H9 (cell line): ENCODE measurements around the gene CXorf58. TPM values are rescaled to one million over a fixed set of nuclear protein-coding genes. Genes with fewer than 3 reads are reported as not detected.
A peak's percentile ranks its signal among the peaks of the same experiment; 100 is the strongest.

Source experiments
- DNase-seq: peaks from one replicate; pipeline ENCODE4 v3.0.0-alpha.2; 2017
- H2AFZ ChIP-seq: one replicate; pipeline ENCODE4 v1.6.1; 2013; ENCODE audit warnings: mild to moderate bottlenecking, low read length, control low read depth, moderate library complexity
- H2AK5ac ChIP-seq: 2 replicates; pipeline ENCODE4 v1.6.1; 2013; ENCODE audit warnings: low read length, control low read depth, mixed read lengths; ENCODE audit not compliant: insufficient read length
- H2BK120ac ChIP-seq: one replicate; pipeline ENCODE4 v1.6.1; 2013; ENCODE audit warnings: low read depth, mild to moderate bottlenecking, low read length, control low read depth, inconsistent platforms; ENCODE audit not compliant: poor library complexity, severe bottlenecking
- H2BK12ac ChIP-seq: 2 replicates; pipeline ENCODE4 v1.6.1; 2013; ENCODE audit warnings: low read length, control low read depth, mixed read lengths, low read depth; ENCODE audit not compliant: insufficient read length
- H2BK15ac ChIP-seq: 2 replicates; pipeline ENCODE4 v1.6.1; 2013; ENCODE audit warnings: low read depth, low read length, control low read depth
- H2BK20ac ChIP-seq: one replicate; pipeline ENCODE4 v1.6.1; 2013; ENCODE audit warnings: low read depth, mild to moderate bottlenecking, low read length, control low read depth, inconsistent platforms; ENCODE audit not compliant: poor library complexity, severe bottlenecking
- H2BK5ac ChIP-seq: 2 replicates; pipeline ENCODE4 v1.6.1; 2013; ENCODE audit warnings: low read length, control low read depth, mixed read lengths; ENCODE audit not compliant: insufficient read length
- H3K14ac ChIP-seq: 2 replicates; pipeline ENCODE4 v1.6.1; 2013; ENCODE audit warnings: low read length, control low read depth; ENCODE audit not compliant: insufficient read depth
- H3K18ac ChIP-seq: 2 replicates; pipeline ENCODE4 v1.6.1; 2013; ENCODE audit warnings: low read depth, mild to moderate bottlenecking, mixed read lengths, low read length, control low read depth; ENCODE audit not compliant: insufficient read length
- H3K23ac ChIP-seq: 2 replicates; pipeline ENCODE4 v1.6.1; 2013; ENCODE audit warnings: low read length, control low read depth, mixed read lengths, low read depth; ENCODE audit not compliant: insufficient read length
- H3K23me2 ChIP-seq: 2 replicates; pipeline ENCODE4 v1.6.1; 2013; ENCODE audit warnings: low read depth, mild to moderate bottlenecking, mixed read lengths, low read length, control low read depth; ENCODE audit not compliant: insufficient read length, poor library complexity, severe bottlenecking
- H3K27ac ChIP-seq: 2 replicates; pipeline ENCODE4 v1.5.1; 2013; ENCODE audit warnings: low read length, control low read depth, mixed read lengths, low read depth; ENCODE audit not compliant: insufficient read length
- H3K27me3 ChIP-seq: 2 replicates; pipeline ENCODE4 v1.6.1; 2013; ENCODE audit warnings: low read length, control low read depth, inconsistent platforms; ENCODE audit not compliant: insufficient read depth
- H3K4ac ChIP-seq: 2 replicates; pipeline ENCODE4 v1.6.1; 2013; ENCODE audit warnings: low read depth, mild to moderate bottlenecking, control low read depth, inconsistent platforms, low read length, moderate library complexity
- H3K4me1 ChIP-seq: 2 replicates; pipeline ENCODE4 v1.6.1; 2013; ENCODE audit warnings: low read length, control low read depth, inconsistent platforms; ENCODE audit not compliant: insufficient read depth
- H3K4me2 ChIP-seq: 2 replicates; pipeline ENCODE4 v1.6.1; 2013; ENCODE audit warnings: low read length, control low read depth, mixed read lengths; ENCODE audit not compliant: insufficient read length, insufficient read depth
- H3K56ac ChIP-seq: 2 replicates; pipeline ENCODE4 v1.6.1; 2013; ENCODE audit warnings: low read depth, mild to moderate bottlenecking, mixed read lengths, low read length, control low read depth; ENCODE audit not compliant: insufficient read length
- H3K79me1 ChIP-seq: 2 replicates; pipeline ENCODE4 v1.6.1; 2013; ENCODE audit warnings: low read depth, mild to moderate bottlenecking, moderate library complexity, low read length, control low read depth, inconsistent platforms; ENCODE audit not compliant: insufficient read depth, poor library complexity, severe bottlenecking
- H3K79me2 ChIP-seq: 2 replicates; pipeline ENCODE4 v1.6.1; 2013; ENCODE audit warnings: low read length, control low read depth, inconsistent platforms; ENCODE audit not compliant: insufficient read depth
- H3K9ac ChIP-seq: 2 replicates; pipeline ENCODE4 v1.6.1; 2013; ENCODE audit warnings: low read length, control low read depth, mixed read lengths; ENCODE audit not compliant: insufficient read length; ENCODE audit errors: extremely low read depth
- H3K9me3 ChIP-seq: one replicate; pipeline ENCODE4 v1.6.1; 2013; ENCODE audit warnings: low read depth, low read length, inconsistent platforms; ENCODE audit not compliant: control insufficient read depth
- H3T11ph ChIP-seq: one replicate; pipeline ENCODE4 v1.6.1; 2013; ENCODE audit warnings: mild to moderate bottlenecking, low read length, control low read depth, inconsistent platforms
- H4K20me1 ChIP-seq: one replicate; pipeline ENCODE4 v1.6.1; 2013; ENCODE audit not compliant: control insufficient read depth, insufficient read length, insufficient read depth
- H4K5ac ChIP-seq: 2 replicates; pipeline ENCODE4 v1.6.1; 2013; ENCODE audit warnings: low read depth, mild to moderate bottlenecking, mixed read lengths, low read length, control low read depth; ENCODE audit not compliant: insufficient read length
- H4K8ac ChIP-seq: replicated peaks from 2 replicates; pipeline ENCODE4 v1.6.1; 2013; ENCODE audit warnings: low read length, control low read depth, mixed read lengths, low read depth; ENCODE audit not compliant: insufficient read length
- H4K91ac ChIP-seq: 2 replicates; pipeline ENCODE4 v1.6.1; 2013; ENCODE audit warnings: low read depth, mild to moderate bottlenecking, moderate library complexity, mixed read lengths, low read length, control low read depth; ENCODE audit not compliant: insufficient read length
- H3K27ac Mint-ChIP-seq, 3 experiments: 2 replicates in 2 of 3; 3 replicates in 1 of 3; pipeline ENCODE4 v1.8.0; 2020 to 2021; ENCODE audit warnings: mixed read lengths in 3 of 3, mild to moderate bottlenecking in 1 of 3, moderate library complexity in 1 of 3
- H3K27me3 Mint-ChIP-seq: 2 replicates; pipeline ENCODE4 v1.8.0; 2021; ENCODE audit warnings: low read depth, mild to moderate bottlenecking, moderate library complexity, mixed read lengths
- H3K36me3 Mint-ChIP-seq, 3 experiments: 2 replicates in 2 of 3; 3 replicates in 1 of 3; pipeline ENCODE4 v1.8.0; 2020 to 2021; ENCODE audit warnings: low read depth in 3 of 3, mixed read lengths in 3 of 3; ENCODE audit not compliant: insufficient read depth in 1 of 3
- H3K4me1 Mint-ChIP-seq, 2 experiments: 2 replicates each; pipeline ENCODE4 v1.8.0; 2020; ENCODE audit warnings: mixed read lengths in 2 of 2
- H3K4me3 Mint-ChIP-seq, 2 experiments: 2 replicates in 1 of 2; 3 replicates in 1 of 2; pipeline ENCODE4 v1.8.0; 2020 to 2021; ENCODE audit warnings: mild to moderate bottlenecking in 2 of 2, mixed read lengths in 2 of 2, moderate library complexity in 1 of 2
- H3K9me3 Mint-ChIP-seq, 2 experiments: 2 replicates in 1 of 2; 3 replicates in 1 of 2; pipeline ENCODE4 v1.8.0; 2020; ENCODE audit warnings: mild to moderate bottlenecking in 2 of 2, mixed read lengths in 2 of 2, moderate library complexity in 1 of 2
- WGBS: extraction: QIAGEN DNeasy Blood & Tissue Kit; methylation state at CpG from one replicate; pipeline ENCODE4 v1.1.7; 2013; ENCODE audit warnings: missing lambda C conversion rate, low lambda C conversion rate, mixed read lengths; ENCODE audit not compliant: insufficient read length; ENCODE audit errors: extremely low coverage; 5-methylcytosine and 5-hydroxymethylcytosine counted together
- total RNA-seq: library from RNA; stranded (reverse); gene quantifications from 2 replicates; pipeline ENCODE4 v1.2.1, GENCODE V29; 2021
- TF ChIP-seq, protein P1 (sequence below): fragments of 200-600 bp; sonication (generic); conservative IDR thresholded peaks from 3 replicates; pipeline ENCODE4 v1.8.0; 2021; ENCODE audit warnings: antibody characterized with exemption, mild to moderate bottlenecking

The CXorf58 gene
- total RNA-seq, 1 experiment from 2014 or later: not detected

GRCh38 chrX:23937100-23937499 lies 29.3 kb downstream of the CXorf58 start:
- Histone ChIP-seq H3K9ac (no peak overlapping the region), H2AFZ (no peak overlapping the region), H4K20me1 (no peaks in the 10 kb centered on the region), H3K27ac (no peak overlapping the region), H3K4me2 (no peak overlapping the region), H3K9me3 (no peaks in the 10 kb centered on the region), H3K4ac (no peak overlapping the region), H3K4me1 (no peaks in the 10 kb centered on the region; the same call in 1 of the 2 replicates), H3K14ac (no peak overlapping the region), H2BK120ac (no peak overlapping the region), H2BK5ac (no peak overlapping the region), H3K18ac (no peak overlapping the region), H2BK12ac (no peak overlapping the region), H4K91ac (no peak overlapping the region), H3K27me3 (no peaks in the 10 kb centered on the region), H3K23me2 (no peaks in the 10 kb centered on the region), H3K23ac (no peak overlapping the region), H2AK5ac (no peak overlapping the region), H4K8ac (no peak overlapping the region), H2BK15ac (no peak overlapping the region), H4K5ac (no peak overlapping the region), H3K56ac (no peak overlapping the region), H3T11ph (no peak overlapping the region), H3K79me1 (no peaks in the 10 kb centered on the region), H2BK20ac (no peak overlapping the region), H3K79me2 (no peaks in the 10 kb centered on the region)
- Mint-ChIP-seq H3K4me3 (no peak overlapping the region; a peak in 1 of 5 replicates), H3K27ac (peak overlapping the region in 1 of 3 experiments; percentile 41; a peak in 2 of 7 replicates), H3K4me1 (peaks cover 10 to 18% of the 10 kb centered on the region in 2 experiments), H3K27me3 (no peaks in the 10 kb centered on the region), H3K36me3 (no peaks in the 10 kb centered on the region), H3K9me3 (no peaks in the 10 kb centered on the region)
- no peak for DNase-seq
- whole genome bisulfite sequencing: no CpG with 5 or more reads among the region's 4 CpGs
- TF ChIP-seq, protein P1, sequence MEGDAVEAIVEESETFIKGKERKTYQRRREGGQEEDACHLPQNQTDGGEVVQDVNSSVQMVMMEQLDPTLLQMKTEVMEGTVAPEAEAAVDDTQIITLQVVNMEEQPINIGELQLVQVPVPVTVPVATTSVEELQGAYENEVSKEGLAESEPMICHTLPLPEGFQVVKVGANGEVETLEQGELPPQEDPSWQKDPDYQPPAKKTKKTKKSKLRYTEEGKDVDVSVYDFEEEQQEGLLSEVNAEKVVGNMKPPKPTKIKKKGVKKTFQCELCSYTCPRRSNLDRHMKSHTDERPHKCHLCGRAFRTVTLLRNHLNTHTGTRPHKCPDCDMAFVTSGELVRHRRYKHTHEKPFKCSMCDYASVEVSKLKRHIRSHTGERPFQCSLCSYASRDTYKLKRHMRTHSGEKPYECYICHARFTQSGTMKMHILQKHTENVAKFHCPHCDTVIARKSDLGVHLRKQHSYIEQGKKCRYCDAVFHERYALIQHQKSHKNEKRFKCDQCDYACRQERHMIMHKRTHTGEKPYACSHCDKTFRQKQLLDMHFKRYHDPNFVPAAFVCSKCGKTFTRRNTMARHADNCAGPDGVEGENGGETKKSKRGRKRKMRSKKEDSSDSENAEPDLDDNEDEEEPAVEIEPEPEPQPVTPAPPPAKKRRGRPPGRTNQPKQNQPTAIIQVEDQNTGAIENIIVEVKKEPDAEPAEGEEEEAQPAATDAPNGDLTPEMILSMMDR: peak; percentile 47
